Fibroblast of lung (primary cell): ENCODE measurements around the gene CLCNKB. TPM values are rescaled to one million over a fixed set of nuclear protein-coding genes. Genes with fewer than 3 reads are reported as not detected.
"Not testable (repeated sequence)": the region's sequence is repeated elsewhere in the genome, so short reads cannot be mapped to it uniquely, and the experiment has no call there.

Source experiments
- DNase-seq, 2 donors: peaks; one replicate each; pipeline versions ENCODE4 v3.0.0 to v3.0.0-alpha.2; 2010; ENCODE audit warnings: low read depth in 2 of 2
- H2AFZ ChIP-seq: 2 replicates; pipeline ENCODE4 v1.5.1; 2012; ENCODE audit warnings: low read length, control low read depth, inconsistent platforms
- H3K27ac ChIP-seq: 2 replicates; pipeline ENCODE4 v1.5.1; 2011; ENCODE audit warnings: low read length, control low read depth; ENCODE audit not compliant: insufficient read depth
- H3K27me3 ChIP-seq: 2 replicates; pipeline ENCODE4 v1.5.1; 2011; ENCODE audit warnings: mild to moderate bottlenecking, low read length; ENCODE audit not compliant: control insufficient read depth, insufficient read depth
- H3K36me3 ChIP-seq: 2 replicates; pipeline ENCODE4 v1.5.1; 2011; ENCODE audit warnings: low read length; ENCODE audit not compliant: control insufficient read depth, insufficient read depth
- H3K4me1 ChIP-seq: 2 replicates; pipeline ENCODE4 v1.5.1; 2011; ENCODE audit warnings: low read length; ENCODE audit not compliant: control insufficient read depth, insufficient read depth; ENCODE audit errors: extremely low read depth
- H3K4me2 ChIP-seq: 2 replicates; pipeline ENCODE4 v1.5.1; 2011; ENCODE audit warnings: low read length, control low read depth; ENCODE audit not compliant: insufficient read depth; ENCODE audit errors: extremely low read depth
- H3K4me3 ChIP-seq, 4 experiments: fragments of 200-600 bp in 1 of 4; sonication (generic) in 1 of 4; replicated peaks in 1 of 4; 2 replicates each; pipeline ENCODE4 v1.5.1; 2011 to 2016; ENCODE audit warnings: low read length in 4 of 4, low read depth in 3 of 4, mild to moderate bottlenecking in 3 of 4, control low read depth in 2 of 4, inconsistent platforms in 1 of 4, mixed read lengths in 1 of 4; ENCODE audit not compliant: insufficient read depth in 1 of 4; ENCODE audit errors: control extremely low read depth in 1 of 4
- H3K79me2 ChIP-seq: 2 replicates; pipeline ENCODE4 v1.5.1; 2012; ENCODE audit warnings: mild to moderate bottlenecking, low read length, inconsistent platforms; ENCODE audit not compliant: control insufficient read depth, insufficient read depth
- H3K9ac ChIP-seq: 2 replicates; pipeline ENCODE4 v1.5.1; 2011; ENCODE audit warnings: mild to moderate bottlenecking, low read length, control low read depth; ENCODE audit not compliant: insufficient read depth
- H3K9me3 ChIP-seq: 2 replicates; pipeline ENCODE4 v1.5.1; 2012; ENCODE audit warnings: low read depth, low read length; ENCODE audit not compliant: control insufficient read depth, insufficient read depth
- H4K20me1 ChIP-seq: 2 replicates; pipeline ENCODE4 v1.5.1; 2011; ENCODE audit warnings: low read length; ENCODE audit not compliant: control insufficient read depth, insufficient read depth; ENCODE audit errors: extremely low read depth
- CTCF ChIP-seq, 2 donors: IDR thresholded peaks in 1 of 2; conservative IDR thresholded peaks in 1 of 2; 1 replicate in 1 of 2; 2 replicates in 1 of 2; pipeline ENCODE4 v1.5.1; 2011 to 2012; ENCODE audit warnings: low read length in 2 of 2, control low read depth in 1 of 2, inconsistent platforms in 1 of 2, low read depth in 1 of 2, mild to moderate bottlenecking in 1 of 2
- EZH2 ChIP-seq: IDR thresholded peaks from 2 replicates; pipeline ENCODE4 v1.5.1; 2012; ENCODE audit warnings: low read length, control low read depth, mild to moderate bottlenecking; ENCODE audit errors: missing control alignments
- polyA plus RNA-seq, 2 donors: library from polyadenylated mRNA; depleted of rRNA in 1 of 2; stranded (reverse) in 1 of 2; unstranded in 1 of 2; fragments of >200 nt; gene quantifications; 2 replicates each; pipeline ENCODE4 v1.2.1, GENCODE V29; 2011 to 2012; ENCODE audit warnings: missing spikeins in 1 of 2
- total RNA-seq: library from RNA; depleted of rRNA; stranded (reverse); fragments of >200 nt; gene quantifications from 2 replicates; pipeline ENCODE4 v1.2.1, GENCODE V29; 2014

The CLCNKB gene
- total and polyA plus RNA-seq, 2 donors (not counting 1 experiment from before 2014, with no cell fraction given): 0.09 to 0.33 TPM

DNA sequence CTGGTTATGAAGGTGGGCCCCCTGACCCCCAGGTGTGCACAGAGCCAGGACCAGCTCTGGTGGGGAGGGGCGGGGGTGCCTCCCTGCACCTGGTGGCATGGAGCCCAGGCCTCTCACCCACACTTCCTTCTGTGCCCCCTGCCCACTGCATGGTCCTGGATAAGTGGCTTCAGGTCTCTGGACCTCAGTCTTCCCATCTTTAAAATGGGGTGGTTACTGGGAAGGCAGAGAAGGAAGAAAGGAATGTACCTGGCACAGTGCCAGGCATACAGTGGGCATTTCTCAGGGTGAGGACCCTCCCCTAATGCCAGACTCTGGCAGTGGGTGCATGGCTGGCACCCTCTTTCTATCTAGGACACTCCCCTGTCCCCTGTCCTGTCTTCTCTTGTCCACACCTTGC is 14.3 kb upstream of the CLCNKB start:
- H2AFZ ChIP-seq: no peak overlapping the region
- no peaks in the 10 kb centered on the region for H3K9me3 ChIP-seq
- H4K20me1 ChIP-seq: no peaks in the 10 kb centered on the region
- no peak overlapping the region for H3K9ac ChIP-seq
- H3K27ac ChIP-seq: no peak overlapping the region
- H3K27me3 ChIP-seq: no peaks in the 10 kb centered on the region
- H3K4me3 ChIP-seq: no peak overlapping the region
- H3K4me2 ChIP-seq: no peak overlapping the region
- H3K4me1 ChIP-seq: no peaks in the 10 kb centered on the region
- no peak for TF ChIP-seq EZH2
- TF ChIP-seq CTCF (conservative IDR thresholded peaks at IDR 0.05 in 1 of 2, IDR thresholded peaks at IDR 0.05 in 1 of 2; ENCODE audit: low read depth in 1 of 2, low read length in 2 of 2): no peak
- H3K36me3 ChIP-seq: no peaks in the 10 kb centered on the region
- no peaks in the 10 kb centered on the region for H3K79me2 ChIP-seq
- DNase-seq: no peak

GRCh38 chr1:16031551-16031950 is 12.0 kb upstream of the CLCNKB start:
- Histone ChIP-seq H4K20me1 (no peaks in the 10 kb centered on the region), H3K4me1 (no peaks in the 10 kb centered on the region), H3K36me3 (no peaks in the 10 kb centered on the region), H3K4me2 (no peak overlapping the region), H3K9me3 (no peaks in the 10 kb centered on the region), H3K9ac (no peak overlapping the region), H3K27me3 (no peaks in the 10 kb centered on the region), H3K79me2 (no peaks in the 10 kb centered on the region), H2AFZ (no peak overlapping the region), H3K4me3 (no peak overlapping the region), H3K27ac (no peak overlapping the region)
- no peak for DNase-seq
- TF ChIP-seq CTCF (conservative IDR thresholded peaks at IDR 0.05 in 1 of 2, IDR thresholded peaks at IDR 0.05 in 1 of 2; ENCODE audit: low read depth in 1 of 2, low read length in 2 of 2): no peak
- TF ChIP-seq EZH2: no peak

- peak; percentile 93 to 98 for TF ChIP-seq CTCF (conservative IDR thresholded peaks at IDR 0.05 in 1 of 2, IDR thresholded peaks at IDR 0.05 in 1 of 2; ENCODE audit: low read depth in 1 of 2, low read length in 2 of 2)
- TF ChIP-seq EZH2: no peak
- Histone ChIP-seq H3K27ac (no peak overlapping the region), H3K36me3 (no peaks in the 10 kb centered on the region), H4K20me1 (no peaks in the 10 kb centered on the region), H3K9me3 (no peaks in the 10 kb centered on the region), H2AFZ (no peak overlapping the region), H3K9ac (no peak overlapping the region), H3K79me2 (no peaks in the 10 kb centered on the region), H3K4me2 (no peak overlapping the region), H3K4me3 (no peak overlapping the region), H3K4me1 (no peaks in the 10 kb centered on the region), H3K27me3 (no peaks in the 10 kb centered on the region)
- peak; percentile 79 for DNase-seq
Observed at GRCh38 chr1:16032388-16033102, 11.0 kb upstream of the CLCNKB start.

- H3K4me3 ChIP-seq, H3K36me3 ChIP-seq, H2AFZ ChIP-seq, H3K27me3 ChIP-seq, H3K4me2 ChIP-seq, DNase-seq, H3K27ac ChIP-seq, H3K79me2 ChIP-seq, H4K20me1 ChIP-seq, H3K4me1 ChIP-seq, H3K9me3 ChIP-seq, H3K9ac ChIP-seq: not testable (repeated sequence)
Observed at GRCh38 chr1:16033103-16033632, 10.4 kb upstream of the CLCNKB start.
